HPDE6-E6E7 (cell line): ENCODE results near the gene HSPG2.
"Not testable (repeated sequence)": the region's sequence is repeated elsewhere in the genome, so short reads cannot be mapped to it uniquely, and the experiment has no call there.

ENCODE experiments used
- DNase-seq: peaks from one replicate; pipeline ENCODE4 v3.0.0; 2011; ENCODE audit warnings: missing footprints; ENCODE audit errors: extremely low spot score

HSPG2 gene

DNA sequence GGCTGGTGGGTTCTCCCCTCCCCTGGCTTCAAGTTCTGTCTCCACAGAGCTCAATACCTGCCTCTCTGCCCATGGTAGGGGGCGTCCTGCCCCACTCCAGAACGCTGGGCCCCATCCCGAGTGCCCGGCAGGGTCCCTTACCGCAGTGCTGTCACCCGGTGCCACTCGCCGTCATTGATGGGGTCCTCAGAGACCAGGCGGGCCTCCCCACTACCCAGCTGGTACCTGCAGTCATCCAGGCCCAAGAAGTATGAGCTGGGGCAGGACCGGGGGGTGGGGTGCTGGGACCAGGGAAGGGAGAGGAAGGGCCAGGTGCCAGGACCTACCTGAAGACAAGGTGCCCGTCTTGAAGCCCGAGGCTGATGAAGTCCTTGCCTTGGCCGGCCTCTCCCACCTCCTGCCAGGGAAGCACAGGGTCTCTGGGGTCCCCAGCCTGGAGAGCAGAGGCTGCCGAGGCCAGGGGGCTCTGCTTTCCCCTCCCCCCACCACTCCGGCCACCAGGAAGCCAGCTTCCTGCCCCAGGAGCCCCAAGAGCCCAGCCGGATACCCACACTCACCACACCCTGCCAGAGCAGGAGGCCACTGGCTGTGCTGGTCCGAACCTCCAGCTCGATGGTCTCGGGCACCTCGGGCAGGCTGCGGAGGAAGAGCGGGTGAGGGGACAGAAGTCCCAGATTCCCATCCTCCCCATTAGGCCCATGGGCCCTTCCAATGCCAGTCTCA, 113.0 kb downstream of the HSPG2 start:
- no peak for DNase-seq

DNA sequence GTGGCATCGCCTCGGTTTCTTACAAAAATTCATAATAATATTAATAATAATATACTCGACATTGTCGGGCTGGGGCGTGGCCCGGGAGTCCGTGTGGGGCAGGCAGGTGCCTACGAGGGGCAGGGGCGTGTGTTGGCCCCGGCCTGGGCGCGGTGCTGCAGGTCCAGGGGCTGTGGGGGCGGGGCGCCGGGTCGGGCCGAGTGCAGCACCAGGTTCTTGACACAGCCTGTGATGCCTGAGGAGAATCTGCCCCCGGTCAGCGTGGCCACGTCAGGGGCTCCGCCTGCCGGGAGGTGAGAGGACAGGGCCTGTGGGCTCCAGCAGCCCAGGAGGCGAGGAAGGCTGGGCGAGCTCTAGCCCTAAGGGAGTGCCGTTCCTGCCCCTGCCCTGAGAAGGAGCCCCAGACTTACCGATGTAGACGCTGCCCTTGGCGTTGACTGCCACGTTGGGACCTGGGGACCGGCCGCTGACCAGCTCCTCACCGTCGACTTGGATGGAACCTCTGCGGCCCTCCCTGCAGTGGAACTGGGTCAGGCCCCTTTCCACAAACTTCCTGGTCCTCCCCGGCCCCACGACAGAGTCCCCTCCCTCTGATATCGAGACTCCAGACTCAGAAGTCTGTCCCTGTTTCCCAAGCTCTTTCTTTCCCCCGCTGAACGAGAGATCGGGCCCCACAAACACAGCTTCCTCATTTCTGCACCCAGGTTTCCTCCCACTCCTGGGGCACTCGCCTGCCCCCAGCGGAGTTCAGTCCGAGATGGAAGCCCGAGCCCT, 113.7 kb downstream of the HSPG2 start:
- no peak for DNase-seq

DNA sequence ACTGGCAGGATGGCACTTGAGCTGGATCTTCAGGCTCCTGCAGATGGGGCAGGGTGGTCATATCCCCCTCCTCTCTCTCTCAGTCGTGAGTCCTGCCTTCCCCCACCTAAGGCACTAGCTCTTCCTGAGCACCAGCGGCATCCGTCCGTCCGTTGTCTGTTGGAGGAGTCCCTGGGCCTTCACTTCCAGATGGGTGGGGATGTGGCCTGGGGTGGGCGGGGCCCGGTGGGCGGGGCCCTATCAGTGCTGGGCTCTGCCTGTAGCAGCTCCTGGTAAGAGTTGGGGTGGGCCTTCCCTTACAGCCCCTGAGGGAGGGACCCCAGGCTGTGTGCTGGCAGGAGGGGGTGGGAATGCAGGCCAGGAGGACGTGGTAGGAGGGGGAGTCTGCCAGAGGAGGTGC, 114.8 kb downstream of the HSPG2 start:
- DNase-seq: no peak

DNA sequence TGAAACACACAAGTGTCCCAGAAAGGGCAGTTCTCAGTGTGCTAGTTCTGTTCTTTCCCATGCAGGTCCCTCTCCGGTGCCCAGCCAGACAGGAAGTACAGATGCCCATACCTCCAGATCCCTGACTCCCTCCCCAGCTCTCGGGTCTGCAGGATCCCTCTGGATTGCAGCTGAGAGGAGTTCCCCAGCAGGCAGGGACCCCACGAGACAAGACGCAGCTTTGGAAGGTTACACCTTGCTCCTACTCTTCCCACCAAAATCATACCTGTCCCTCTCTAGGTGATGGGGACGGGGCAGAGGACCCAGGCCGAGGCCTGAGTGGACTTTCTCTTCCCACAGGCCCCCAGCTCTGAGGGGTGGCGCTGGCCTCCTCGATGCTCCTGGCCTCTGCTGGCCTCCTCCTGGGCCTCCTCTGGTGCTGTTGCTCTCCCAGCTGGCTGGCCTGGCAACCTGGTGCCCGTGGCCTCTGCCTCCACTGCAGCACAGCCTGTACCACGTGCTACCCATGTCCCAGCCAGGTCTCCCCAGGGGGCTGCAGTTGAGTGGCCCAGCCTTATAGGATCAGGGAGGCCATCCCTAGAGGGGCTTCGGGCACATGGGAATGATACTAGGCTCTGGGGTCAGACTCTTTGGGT, 115.6 kb downstream of the HSPG2 start:
- no peak for DNase-seq

DNA sequence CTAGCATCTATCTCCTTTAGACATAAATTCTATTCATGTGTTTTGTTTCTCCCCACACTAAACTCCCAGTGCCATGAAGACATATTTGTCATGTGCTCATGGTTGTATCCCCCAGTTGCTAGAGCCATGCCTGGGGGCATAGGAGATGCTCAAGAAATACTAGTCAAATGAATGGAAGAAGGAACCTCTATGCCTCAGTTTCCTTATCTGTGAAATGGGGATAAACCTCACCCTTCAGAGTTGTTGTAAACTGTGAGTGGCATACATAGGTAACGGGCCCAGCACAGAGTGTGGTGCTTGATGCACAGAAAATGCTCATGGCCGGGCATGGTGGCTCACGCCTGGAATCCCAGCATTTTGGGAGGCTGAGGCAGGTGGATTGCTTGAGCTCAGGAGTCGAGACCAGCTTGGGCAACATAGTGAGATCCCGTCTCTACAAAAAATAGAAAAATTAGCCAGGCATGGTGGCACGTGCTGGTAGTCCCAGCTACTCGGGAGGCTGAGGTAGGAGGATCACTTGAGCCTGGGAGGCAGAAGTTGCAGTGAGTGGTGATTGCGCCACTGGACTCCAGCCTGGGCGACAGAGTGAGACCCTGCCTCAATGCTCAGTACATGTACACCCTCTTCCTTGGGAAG, 116.4 kb downstream of the HSPG2 start:
- no peak for DNase-seq

DNA sequence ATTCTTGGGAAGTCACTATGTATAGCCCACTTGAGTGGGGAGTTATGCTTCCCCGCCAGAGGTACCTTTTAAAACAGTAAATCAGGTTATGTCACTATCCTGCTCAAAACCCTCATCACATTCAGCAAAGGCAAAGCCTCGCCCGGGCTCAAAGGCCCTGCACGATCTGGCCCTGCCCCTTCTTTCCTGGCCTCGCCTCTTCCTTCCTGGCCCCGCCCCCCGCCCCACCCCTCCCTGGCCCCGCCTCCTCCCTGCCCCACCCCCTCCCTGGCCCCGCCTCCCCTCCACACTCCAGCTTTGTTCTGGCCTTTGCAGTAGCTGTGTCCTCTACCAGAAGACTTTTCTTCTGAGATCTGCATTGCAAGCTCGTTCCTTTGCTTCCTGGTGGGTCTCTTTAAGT, 118.5 kb downstream of the HSPG2 start:
- DNase-seq: peak; percentile 52

DNA sequence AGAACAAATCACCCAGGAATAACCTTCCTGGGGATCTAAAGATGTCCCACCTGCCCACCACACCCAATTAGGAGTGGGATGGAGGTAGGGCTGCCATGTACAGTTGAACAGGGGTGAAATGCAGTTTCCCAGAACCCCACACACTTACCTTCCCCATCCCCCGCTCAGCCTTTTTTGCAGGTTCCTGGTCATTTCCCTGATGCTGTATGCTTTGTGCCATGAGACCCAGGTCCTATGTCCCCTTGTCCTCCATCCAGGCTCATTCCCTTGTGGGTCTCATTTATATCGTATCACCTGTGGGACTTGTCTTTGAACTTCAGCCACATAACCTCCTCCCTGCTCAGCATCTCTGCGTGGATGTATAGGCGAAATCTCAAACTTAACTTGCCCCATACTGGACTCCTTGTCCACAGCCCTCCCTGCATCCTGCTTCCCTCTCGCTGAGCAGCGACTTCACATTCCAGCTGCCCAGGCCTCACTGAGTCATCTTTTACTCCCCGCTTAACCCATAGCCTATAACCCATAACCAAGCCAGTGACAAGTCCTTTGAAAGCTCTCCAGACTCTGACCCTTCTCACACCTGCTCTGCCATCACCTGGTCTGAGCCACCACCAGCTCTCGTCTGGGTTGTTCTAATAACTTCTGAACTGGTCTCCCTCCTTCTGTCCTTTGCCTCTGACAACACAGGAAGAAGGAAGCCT, 120.4 kb downstream of the HSPG2 start:
- peak; percentile 60 for DNase-seq

DNA sequence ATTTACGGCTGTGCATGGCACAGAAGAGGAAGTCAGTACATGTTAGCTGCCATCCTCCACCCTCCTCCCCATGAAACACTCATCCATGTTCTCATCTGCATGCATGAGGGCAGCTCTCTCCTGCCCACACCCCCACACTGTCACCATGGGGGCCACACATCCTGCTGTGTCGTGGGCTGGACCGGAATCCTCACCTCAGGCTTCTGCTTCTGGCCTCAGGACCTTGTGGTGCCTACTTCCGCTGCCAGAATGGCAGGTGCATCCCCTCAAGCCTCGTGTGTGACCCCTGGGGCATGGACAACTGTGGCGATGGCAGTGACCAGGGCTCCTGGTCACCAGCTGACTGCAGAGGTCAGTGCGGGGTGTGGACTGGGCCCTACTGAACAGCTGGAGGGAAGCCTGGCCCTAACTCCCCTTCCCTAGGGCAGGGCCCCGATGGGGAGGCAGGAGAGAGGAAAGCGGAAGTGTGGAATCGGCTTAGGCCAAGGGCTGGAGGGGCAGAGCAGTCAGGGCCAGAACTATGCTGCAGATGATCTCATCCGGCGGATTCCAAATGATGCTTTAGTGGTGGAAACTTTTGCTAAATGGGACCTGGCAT, 121.3 kb downstream of the HSPG2 start:
- DNase-seq: no peak

DNA sequence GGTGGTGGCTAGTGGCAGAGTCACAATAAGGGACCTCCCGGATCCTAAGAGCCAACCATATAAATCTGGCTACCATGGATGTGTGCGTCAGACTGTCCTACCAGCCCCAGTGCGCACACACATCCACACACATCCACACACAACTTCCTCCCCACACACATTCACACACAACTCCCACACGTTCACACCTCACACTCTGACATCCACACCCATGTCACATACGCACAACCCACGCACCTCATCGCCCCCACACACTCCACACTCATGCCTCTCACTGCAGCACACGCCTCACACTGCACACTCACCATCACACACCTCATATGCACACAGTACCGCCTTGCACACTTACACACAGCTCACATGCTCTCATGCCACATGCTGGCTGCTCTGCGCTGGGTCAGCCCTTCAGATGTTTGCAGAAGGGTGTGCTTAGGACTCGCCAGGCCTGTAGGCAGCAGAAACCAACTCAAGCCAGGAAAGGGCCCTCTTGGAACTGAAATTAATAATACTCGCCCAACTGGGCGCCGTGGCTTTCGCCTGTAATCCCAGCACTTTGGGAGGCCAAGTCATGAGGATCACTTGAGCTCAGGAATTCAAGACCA, 122.0 kb downstream of the HSPG2 start:
- no peak for DNase-seq

DNA sequence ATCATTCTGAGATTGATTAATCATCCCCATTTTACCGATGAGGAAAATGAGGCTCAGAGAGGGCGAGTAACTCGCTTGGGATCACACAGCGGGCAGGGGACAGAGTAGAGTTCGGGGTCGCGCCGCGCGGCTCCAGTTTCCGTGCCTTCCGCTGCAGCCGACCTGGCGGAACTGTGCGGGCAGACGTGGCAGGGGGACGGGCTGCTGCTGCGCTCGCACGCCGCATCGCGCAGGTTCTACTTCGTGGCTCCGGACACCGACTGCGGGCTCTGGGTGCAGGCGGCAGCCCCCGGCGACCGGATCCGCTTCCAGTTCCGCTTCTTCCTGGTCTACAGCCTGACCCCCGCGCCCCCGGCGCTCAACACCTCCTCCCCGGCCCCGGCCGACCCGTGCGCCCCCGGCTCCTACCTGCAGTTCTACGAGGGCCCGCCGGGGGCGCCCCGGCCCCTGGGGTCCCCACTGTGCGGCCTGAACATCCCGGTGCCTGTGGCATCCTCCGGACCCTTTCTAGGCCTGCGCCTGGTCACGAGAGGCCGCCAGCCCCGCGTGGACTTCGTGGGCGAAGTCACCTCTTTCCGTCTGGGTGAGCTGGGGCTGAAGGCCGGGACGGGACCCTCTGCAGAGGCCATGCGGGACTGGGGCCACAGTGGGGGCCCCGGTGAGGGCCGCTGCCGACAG, 122.7 kb downstream of the HSPG2 start:
- DNase-seq: no peak

DNA sequence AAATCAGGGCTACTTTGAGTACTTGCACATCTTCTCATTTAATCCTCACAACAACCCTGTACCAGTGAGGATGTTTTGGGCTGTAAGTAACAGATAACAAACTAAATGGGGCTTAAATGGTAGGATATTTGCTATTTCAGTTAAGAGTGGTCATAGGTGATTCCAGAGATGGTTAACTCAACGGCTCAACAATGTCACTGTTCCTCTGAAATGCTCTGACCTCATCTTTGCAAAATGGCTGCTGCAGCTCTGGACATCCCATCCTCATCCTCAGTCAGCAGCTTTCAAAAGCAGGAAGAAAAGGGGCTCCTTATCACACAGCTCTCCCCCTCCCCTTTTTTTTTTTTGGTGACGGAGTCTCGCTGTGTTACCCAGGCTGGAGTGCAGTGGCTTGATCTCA, 123.6 kb downstream of the HSPG2 start:
- no peak for DNase-seq

DNA sequence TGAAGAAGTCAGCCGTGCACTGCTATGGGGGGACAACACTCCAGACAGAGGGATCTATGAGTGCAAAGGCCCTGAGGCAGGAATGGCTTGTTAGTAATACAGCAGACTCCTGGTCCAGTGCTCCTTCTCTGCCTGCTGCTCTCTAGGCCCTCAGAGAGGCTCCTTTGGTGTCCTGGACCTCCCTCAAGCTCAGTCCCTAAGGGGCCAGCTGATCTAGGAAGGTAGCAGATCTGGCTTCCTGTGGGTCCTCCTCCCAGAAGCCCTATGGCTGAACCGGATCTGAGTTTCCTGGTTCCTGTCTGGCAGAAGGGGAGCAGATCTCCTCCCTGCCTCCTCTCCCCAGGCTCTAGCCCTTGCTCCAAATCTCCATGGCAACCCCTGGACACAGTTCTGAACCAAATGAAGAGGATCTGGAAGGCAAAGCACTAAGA, 125.2 kb downstream of the HSPG2 start, which contains the start of gene LDLRAD2:
LDLRAD2 (plus strand) TSS at position 391 of the 431 bp plus-strand sequence. CDS start 187 bp downstream, outside the sequence.
- DNase-seq: no peak

DNA sequence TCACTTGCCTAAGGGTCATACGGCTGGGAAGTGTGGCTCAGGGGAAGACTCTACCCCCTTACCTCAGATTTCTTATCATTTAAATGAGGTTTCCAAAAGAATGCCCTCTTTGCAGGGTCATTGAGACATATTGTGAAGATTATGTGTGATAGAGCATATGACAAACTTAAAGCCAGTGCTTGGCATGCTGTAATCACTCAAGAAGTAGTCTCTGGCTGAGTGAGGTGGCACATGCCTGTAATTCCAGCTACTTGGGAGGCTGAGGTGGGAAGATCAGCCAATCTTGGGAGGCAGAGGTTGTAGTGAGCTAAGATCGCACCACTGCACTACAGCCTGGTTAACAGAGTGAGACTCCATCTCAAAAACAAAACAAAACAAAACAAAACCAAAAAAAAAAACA, 132.6 kb downstream of the HSPG2 start:
- no peak for DNase-seq

DNA sequence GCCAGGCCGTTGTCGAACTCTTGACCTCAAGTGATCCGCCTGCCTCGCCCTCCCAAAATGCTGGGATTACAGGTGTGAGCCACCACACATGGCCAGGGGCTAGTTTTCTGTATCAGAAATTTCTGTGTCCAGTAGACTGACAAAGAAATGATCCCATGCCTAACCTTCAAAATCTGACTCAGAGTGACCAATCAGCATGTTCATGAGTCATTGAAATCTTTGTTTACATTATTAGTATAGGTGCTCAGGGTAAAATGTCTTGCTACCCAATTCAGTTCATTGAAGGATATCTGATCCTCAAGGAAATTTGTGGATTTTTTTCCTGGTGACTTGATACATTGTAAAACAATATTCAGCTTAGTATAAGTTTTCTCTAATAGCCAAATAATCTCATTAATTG, 136.0 kb downstream of the HSPG2 start:
- DNase-seq: peak; percentile 72

DNA sequence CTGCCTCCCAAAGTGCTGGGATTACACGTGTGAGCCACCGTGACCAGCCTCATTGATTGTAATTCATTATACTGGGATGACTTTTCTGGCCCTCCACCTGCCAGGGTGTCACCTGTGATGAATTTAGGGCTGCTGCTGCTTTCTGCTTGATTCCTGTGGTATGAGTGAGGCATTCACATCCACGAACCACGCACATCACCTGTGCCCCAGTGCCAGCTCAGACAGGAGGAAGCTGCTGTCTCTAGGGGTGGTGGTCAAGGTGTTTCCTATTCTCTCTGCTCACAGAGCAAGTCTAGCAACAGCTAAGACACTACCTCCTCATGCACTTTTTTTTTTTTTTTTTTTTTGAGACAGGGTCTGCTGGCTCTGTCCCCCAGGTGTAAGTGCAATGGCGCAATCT, 137.4 kb downstream of the HSPG2 start:
- no peak for DNase-seq

DNA sequence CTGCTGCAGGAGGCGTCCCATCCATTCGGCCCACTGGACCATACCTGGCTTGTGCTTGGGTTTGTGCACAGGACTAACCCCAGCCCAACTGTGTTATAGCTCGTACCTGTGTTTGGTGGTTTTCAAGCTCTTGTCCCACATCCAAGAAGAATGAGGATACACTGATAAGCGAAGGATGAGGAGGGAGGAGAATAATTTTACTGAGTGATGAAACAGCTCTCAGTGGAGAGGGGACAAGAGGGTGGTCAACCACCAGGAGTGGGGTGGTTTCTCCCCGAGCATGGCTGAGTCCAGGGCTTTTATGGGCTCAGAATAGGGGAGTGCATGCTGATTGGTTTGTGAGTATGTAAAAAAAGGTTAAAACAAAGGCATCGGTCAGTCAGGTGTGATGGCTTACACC, 142.0 kb downstream of the HSPG2 start:
- DNase-seq: no peak

DNA sequence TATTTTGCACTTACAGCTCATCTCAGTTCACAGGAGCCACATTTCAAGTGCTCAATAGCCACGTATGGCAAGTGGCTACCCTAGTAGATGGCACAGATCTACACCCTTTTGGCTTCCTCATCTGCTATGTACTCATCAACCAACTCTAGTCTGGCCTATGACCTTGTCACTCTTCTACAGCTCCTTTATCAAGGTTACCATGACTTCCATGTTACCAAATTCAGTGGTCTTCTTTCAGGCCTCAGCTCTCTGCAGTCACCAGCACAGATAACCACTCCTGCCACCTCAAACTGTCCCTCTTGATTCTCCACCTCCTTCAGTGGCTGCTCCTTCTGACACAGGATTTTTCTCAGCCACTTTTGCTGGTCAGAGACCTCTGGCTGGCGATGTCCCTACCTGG, 142.5 kb downstream of the HSPG2 start:
- DNase-seq: no peak

DNA sequence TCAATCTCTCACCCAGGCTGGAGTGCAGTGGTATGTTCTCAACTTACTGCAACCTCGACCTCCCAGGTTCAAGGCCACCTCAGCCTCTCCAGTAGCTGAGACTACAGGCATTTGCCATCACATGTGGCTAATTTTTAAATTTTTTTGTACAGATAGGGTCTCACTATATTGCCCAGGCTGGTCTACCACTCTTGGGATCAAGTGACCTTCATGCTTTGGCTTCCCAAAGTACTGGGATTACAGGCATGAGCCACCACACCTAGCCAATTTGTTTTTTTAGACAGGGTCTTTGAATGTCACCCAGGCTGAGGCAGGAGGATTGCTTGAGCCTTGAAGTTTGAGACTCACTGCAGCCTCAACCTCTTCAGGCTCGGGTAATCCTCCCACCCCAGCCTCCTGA, 144.0 kb downstream of the HSPG2 start:
- no peak for DNase-seq

DNA sequence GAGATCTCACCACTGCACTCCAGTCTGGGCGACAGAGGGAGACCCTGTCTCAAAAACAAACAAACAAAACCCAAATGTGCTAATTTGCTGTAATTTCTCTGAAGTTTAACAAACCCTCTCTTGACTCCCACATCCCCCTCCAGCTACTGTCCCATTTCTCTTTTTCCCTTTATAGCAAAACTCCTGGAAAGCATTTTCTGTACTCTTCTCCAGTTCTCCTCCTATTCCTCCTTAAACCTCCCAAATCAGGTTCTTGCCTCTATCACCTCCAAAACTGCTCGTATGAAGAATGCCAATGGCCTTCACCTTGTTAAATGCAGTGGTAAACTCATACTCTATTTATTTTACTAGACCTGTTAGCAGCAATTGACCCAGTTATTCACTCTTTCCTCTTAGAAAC, 150.5 kb downstream of the HSPG2 start:
- DNase-seq: no peak

DNA sequence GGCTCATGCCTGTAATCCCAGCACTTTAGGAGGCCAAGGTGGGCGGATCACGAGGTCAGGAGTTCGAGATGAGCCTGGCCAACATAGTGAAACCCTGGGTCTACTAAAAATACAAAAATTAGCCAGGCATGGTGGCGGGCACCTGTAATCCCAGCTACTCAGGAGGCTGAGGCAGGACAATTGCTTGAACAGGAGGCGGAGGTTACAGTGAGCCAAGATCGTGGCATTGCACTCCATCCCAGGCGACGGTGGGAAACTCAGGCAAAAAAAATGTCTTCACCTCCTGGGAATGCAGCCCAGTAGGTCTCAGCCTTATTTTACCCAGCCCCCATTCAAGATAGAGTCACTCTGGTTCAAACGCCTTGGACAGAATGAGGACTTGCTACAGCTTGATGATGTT, 151.3 kb downstream of the HSPG2 start:
- DNase-seq: not testable (repeated sequence)
